B cell (primary cell): ENCODE data around the gene ASPN. TPM values are rescaled to one million over a fixed set of nuclear protein-coding genes. Genes with fewer than 3 reads are reported as not detected.

Experiments used
- ATAC-seq: fragments of 200-7000 bp; cut with Tn5 transposase; one replicate; pipeline ENCODE4 v1.10.0; 2021; ENCODE audit warnings: low read depth, mild to moderate bottlenecking, moderate number of reproducible peaks, moderate library complexity
- CTCF ChIA-PET: fragments of 350-600 bp; sonication (Branson Sonifier 250); formaldehyde crosslinking; loops from one replicate; lab custom pipeline; 2021; ENCODE audit warnings: antibody characterized with exemption, inconsistent platforms; lab: Charles Lee
- POLR2A ChIA-PET: fragments of 350-600 bp; sonication (Branson Sonifier 250); formaldehyde crosslinking; loops from one replicate; lab custom pipeline; 2021; ENCODE audit warnings: antibody characterized with exemption; lab: Charles Lee
- DNase-seq: peaks from one replicate; pipeline ENCODE4 v3.0.0; 2013
- H2AFZ ChIP-seq: 2 replicates; pipeline ENCODE4 v1.6.1; 2012; ENCODE audit warnings: mild to moderate bottlenecking, low read depth, low read length; ENCODE audit not compliant: insufficient read depth, poor library complexity, severe bottlenecking
- H3K27ac ChIP-seq, 2 donors: 1 replicate in 1 of 2; 2 replicates in 1 of 2; pipeline ENCODE4 v1.5.1; 2012 to 2013; ENCODE audit warnings: low read length in 2 of 2, mild to moderate bottlenecking in 2 of 2, moderate library complexity in 1 of 2
- H3K27me3 ChIP-seq, 4 experiments: fragments of 200-600 bp in 1 of 4; sonication (generic) in 1 of 4; replicated peaks in 1 of 4; 1 replicate in 2 of 4; 2 replicates in 2 of 4; pipeline versions ENCODE4 v1.6.1 to v1.7.0; 2013 to 2016; ENCODE audit warnings: low read length in 3 of 4, mild to moderate bottlenecking in 2 of 4, mixed read lengths in 1 of 4, moderate library complexity in 1 of 4; ENCODE audit not compliant: insufficient read depth in 4 of 4, control insufficient read depth in 3 of 4; ENCODE audit errors: control extremely low read depth in 1 of 4
- H3K36me3 ChIP-seq, 2 experiments: replicated peaks in 1 of 2; 1 replicate in 1 of 2; 2 replicates in 1 of 2; pipeline versions ENCODE4 v1.6.1 to v1.7.1; 2013; ENCODE audit warnings: low read length in 1 of 2; ENCODE audit not compliant: insufficient read depth in 2 of 2, control insufficient read depth in 1 of 2; ENCODE audit errors: control extremely low read depth in 1 of 2, extremely low read depth in 1 of 2
- H3K4me1 ChIP-seq, 2 donors: fragments of 200-600 bp in 1 of 2; sonication (generic) in 1 of 2; 1 replicate in 1 of 2; 2 replicates in 1 of 2; pipeline versions ENCODE4 v1.5.1 to v1.6.1; 2013 to 2017; ENCODE audit warnings: low read length in 2 of 2; ENCODE audit not compliant: control insufficient read depth in 2 of 2, insufficient read depth in 2 of 2
- H3K4me2 ChIP-seq: replicated peaks from 2 replicates; pipeline ENCODE3; 2012; ENCODE audit warnings: mild to moderate bottlenecking, low read depth, low read length; ENCODE audit not compliant: poor library complexity, severe bottlenecking
- H3K4me3 ChIP-seq, 5 experiments: fragments of 200-600 bp in 1 of 5; sonication (generic) in 1 of 5; 1 replicate in 3 of 5; 2 replicates in 2 of 5; pipeline versions ENCODE4 v1.5.1 to v1.7.0; 2011 to 2016; ENCODE audit warnings: low read length in 4 of 5, mild to moderate bottlenecking in 4 of 5, low read depth in 2 of 5, control low read depth in 1 of 5, moderate library complexity in 1 of 5; ENCODE audit not compliant: insufficient read depth in 1 of 5; ENCODE audit errors: control extremely low read depth in 1 of 5, extremely low read depth in 1 of 5
- H3K79me2 ChIP-seq: fragments of 200-600 bp; sonication (generic); one replicate; pipeline ENCODE4 v1.6.0; 2016; ENCODE audit warnings: low read length; ENCODE audit not compliant: control insufficient read depth, insufficient read depth
- H3K9ac ChIP-seq: fragments of 200-600 bp; sonication (generic); 2 replicates; pipeline ENCODE4 v1.6.1; 2017; ENCODE audit warnings: mild to moderate bottlenecking, low read length, moderate library complexity
- H3K9me3 ChIP-seq, 3 donors: one replicate each; pipeline versions ENCODE4 v1.6.1 to v1.7.1; 2013; ENCODE audit warnings: low read length in 2 of 3; ENCODE audit not compliant: control insufficient read depth in 2 of 3, insufficient read depth in 1 of 3; ENCODE audit errors: control extremely low read depth in 1 of 3
- H4K20me1 ChIP-seq: 2 replicates; pipeline ENCODE4 v1.6.0; 2012; ENCODE audit warnings: mild to moderate bottlenecking, low read length; ENCODE audit not compliant: insufficient read depth, control insufficient read depth, poor library complexity, severe bottlenecking
- H3K27ac Mint-ChIP-seq: one replicate; pipeline ENCODE4 v1.8.0; 2021; ENCODE audit warnings: mixed read lengths
- H3K27me3 Mint-ChIP-seq: one replicate; pipeline ENCODE4 v1.8.0; 2021; ENCODE audit warnings: mixed read lengths
- H3K4me1 Mint-ChIP-seq: one replicate; pipeline ENCODE4 v1.8.0; 2021; ENCODE audit warnings: mixed read lengths
- H3K4me3 Mint-ChIP-seq: one replicate; pipeline ENCODE4 v1.8.0; 2021; ENCODE audit warnings: mixed read lengths
- H3K9me3 Mint-ChIP-seq: one replicate; pipeline ENCODE4 v1.8.0; 2022; ENCODE audit warnings: mixed read lengths; ENCODE audit not compliant: insufficient read depth
- CTCF ChIP-seq: fragments of 200-600 bp; IDR thresholded peaks from one replicate; pipeline ENCODE4 v1.8.0; 2022; ENCODE audit warnings: antibody characterized with exemption, mild to moderate bottlenecking
- EZH2 ChIP-seq: IDR thresholded peaks from 2 replicates; pipeline ENCODE4 v1.6.1; 2012; ENCODE audit warnings: borderline replicate concordance, low read depth, mild to moderate bottlenecking, moderate library complexity, low read length; ENCODE audit not compliant: insufficient read depth, poor library complexity, severe bottlenecking
- WGBS: methylation state at CpG from one replicate; pipeline ENCODE4 v1.1.5; 2013; ENCODE audit warnings: missing lambda C conversion rate; ENCODE audit not compliant: insufficient coverage; 5-methylcytosine and 5-hydroxymethylcytosine counted together
- intact Hi-C: fragments of 100-400 bp; cut with micrococcal nuclease; formaldehyde crosslinking; loops from one replicate; pipeline ENCODE4 v1.10.0; 2022
- polyA plus RNA-seq: library from polyadenylated mRNA; depleted of rRNA; stranded (reverse); fragments of >200 nt; gene quantifications from 2 replicates; pipeline ENCODE4 v1.2.3, GENCODE V29; 2012
- total RNA-seq, 2 donors: library from RNA; stranded (reverse); fragments of 120-200 nt in 1 of 2; gene quantifications; 1 replicate in 1 of 2; 2 replicates in 1 of 2; pipeline versions ENCODE4 v1.2.3 to v1.2.4, GENCODE V29; 2013 to 2022

The ASPN gene
- total and polyA plus RNA-seq, 2 donors (not counting 1 experiment from before 2014, with no cell fraction given), result not detected

- Histone ChIP-seq H3K79me2 (no peaks in the 10 kb centered on the region), H4K20me1 (no peaks in the 10 kb centered on the region), H3K36me3 (no peaks in the 10 kb centered on the region), H3K4me1 (no peaks in the 10 kb centered on the region), H3K9me3 (no peaks in the 10 kb centered on the region), H3K4me3 (no peak overlapping the region), H3K9ac (no peak overlapping the region), H3K27me3 (no peaks in the 10 kb centered on the region), H2AFZ (no peak overlapping the region), H3K4me2 (no peak overlapping the region), H3K27ac (no peak overlapping the region)
- ATAC-seq, result no peak
- Mint-ChIP-seq H3K27ac (no peak overlapping the region), H3K27me3 (no peaks in the 10 kb centered on the region), H3K9me3 (no peaks in the 10 kb centered on the region), H3K4me3 (no peak overlapping the region), H3K4me1 (peaks cover 6% of the 10 kb centered on the region)
- no peak for DNase-seq
- intact Hi-C loops, result no loop called here
- ChIA-PET CTCF (no interaction called here), POLR2A (no interaction called here)
- TF ChIP-seq EZH2, result no peak
- TF ChIP-seq CTCF, result no peak
- WGBS, result 100% methylated on average over 2 of the region's 3 CpGs
Measured at GRCh38 chr9:92513349-92513748, 31.0 kb upstream of the ASPN start.

- TF ChIP-seq EZH2 (no peak), CTCF (no peak)
- Mint-ChIP-seq H3K4me1 (peaks cover 6% of the 10 kb centered on the region), H3K27ac (no peak overlapping the region), H3K9me3 (no peaks in the 10 kb centered on the region), H3K4me3 (no peak overlapping the region), H3K27me3 (no peaks in the 10 kb centered on the region)
- ChIA-PET CTCF (no interaction called here), POLR2A (no interaction called here)
- H3K4me3 ChIP-seq, result no peak overlapping the region
- intact Hi-C loops, result no loop called here
- H3K4me2 ChIP-seq, result no peak overlapping the region
- ATAC-seq (no peak), DNase-seq (no peak)
- no peaks in the 10 kb centered on the region for H3K36me3 ChIP-seq
- H3K79me2 ChIP-seq, result no peaks in the 10 kb centered on the region
- H3K4me1 ChIP-seq, result no peaks in the 10 kb centered on the region
- no peaks in the 10 kb centered on the region for H4K20me1 ChIP-seq
- H3K9ac ChIP-seq, result no peak overlapping the region
- no peak overlapping the region for H2AFZ ChIP-seq
- no CpG with 5 or more reads among the region's 3 CpGs for WGBS
- no peaks in the 10 kb centered on the region for H3K27me3 ChIP-seq
- H3K9me3 ChIP-seq, result no peaks in the 10 kb centered on the region
- no peak overlapping the region for H3K27ac ChIP-seq
Measured at GRCh38 chr9:92512622-92513021, 30.3 kb upstream of the ASPN start.
